HG02642 (cell line): Measurements from ENCODE around the gene CLK3.
"Not testable (repeated sequence)": the region's sequence is repeated elsewhere in the genome, so short reads cannot be mapped to it uniquely, and the experiment has no call there.

Experiments used
- ATAC-seq: cut with Tn5 transposase; IDR thresholded peaks from one replicate; pipeline ENCODE4 v1.9.1; 2021; ENCODE audit warnings: mild to moderate bottlenecking; ENCODE audit not compliant: unreplicated experiment, poor library complexity

The CLK3 gene

GRCh38 chr15:74615508-74616365 lies at the start of gene CLK3:
CLK3 (plus strand) TSS chr15:74615836; CDS start chr15:74619197, 3,361 bp downstream.
- ATAC-seq: peak; percentile 74

- ATAC-seq: no peak
These were observed 47.0 kb upstream of the CLK3 start for GRCh38 chr15:74568594-74568993.

GRCh38 chr15:74569731-74570070 lies 45.9 kb upstream of the CLK3 start:
- ATAC-seq: no peak

GRCh38 chr15:74571191-74571590 lies 44.4 kb upstream of the CLK3 start:
- ATAC-seq: no peak

- ATAC-seq: no peak
These were observed 41.6 kb upstream of the CLK3 start for GRCh38 chr15:74573987-74574386.

GRCh38 chr15:74578496-74578994 lies 37.1 kb upstream of the CLK3 start:
- no peak for ATAC-seq

- no peak for ATAC-seq
These were observed 36.6 kb upstream of the CLK3 start for GRCh38 chr15:74579001-74579400.

GRCh38 chr15:74580538-74581350 lies 34.9 kb upstream of the CLK3 start:
- no peak for ATAC-seq

- ATAC-seq: no peak
These were observed 31.4 kb upstream of the CLK3 start for GRCh38 chr15:74584204-74584603.

- no peak for ATAC-seq
These were observed 30.9 kb upstream of the CLK3 start for GRCh38 chr15:74584779-74585178.

- ATAC-seq: no peak
These were observed 30.4 kb upstream of the CLK3 start for GRCh38 chr15:74585191-74585590.

- ATAC-seq: no peak
These were observed 29.8 kb upstream of the CLK3 start for GRCh38 chr15:74585857-74586256.

GRCh38 chr15:74589826-74590225 lies 25.8 kb upstream of the CLK3 start:
- no peak for ATAC-seq

- ATAC-seq: no peak
These were observed 23.4 kb upstream of the CLK3 start for GRCh38 chr15:74592222-74592621.

- no peak for ATAC-seq
These were observed 22.5 kb upstream of the CLK3 start for GRCh38 chr15:74593122-74593521.

- no peak for ATAC-seq
These were observed 21.2 kb upstream of the CLK3 start for GRCh38 chr15:74594455-74594854.

GRCh38 chr15:74595271-74595670 lies 20.4 kb upstream of the CLK3 start:
- no peak for ATAC-seq

- not testable (repeated sequence) for ATAC-seq
These were observed 18.9 kb upstream of the CLK3 start for GRCh38 chr15:74596736-74597135.

- ATAC-seq: not testable (repeated sequence)
These were observed 18.4 kb upstream of the CLK3 start for GRCh38 chr15:74597146-74597705.

- peak; percentile 91 for ATAC-seq
These were observed 17.4 kb upstream of the CLK3 start for GRCh38 chr15:74598126-74598842.
